HG02973 (cell line): ENCODE data around the gene EXOG.

Experiments
- ATAC-seq: cut with Tn5 transposase; IDR thresholded peaks from one replicate; pipeline ENCODE4 v1.9.1; 2021; ENCODE audit warnings: moderate library complexity; ENCODE audit not compliant: unreplicated experiment

EXOG gene

DNA sequence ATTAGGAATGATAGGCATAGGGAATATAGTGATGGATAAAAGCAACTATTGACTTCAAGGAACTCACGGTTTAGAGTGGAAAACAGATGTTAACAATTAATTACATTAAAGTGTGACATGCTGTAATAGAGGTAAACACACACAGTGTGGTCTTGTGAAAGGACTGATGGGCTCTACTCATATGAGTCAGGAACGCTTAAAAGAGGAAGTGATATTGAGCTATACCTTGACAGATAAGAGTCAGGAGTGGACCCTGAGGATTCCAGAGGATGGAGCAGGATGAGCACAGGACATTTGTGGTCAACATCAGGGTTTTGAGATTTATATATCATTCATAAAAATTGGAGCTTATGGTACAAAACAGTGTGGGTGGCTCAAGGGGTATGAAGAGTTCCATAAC lies 11.0 kb downstream of the EXOG start:
- peak; percentile 99 for ATAC-seq

DNA sequence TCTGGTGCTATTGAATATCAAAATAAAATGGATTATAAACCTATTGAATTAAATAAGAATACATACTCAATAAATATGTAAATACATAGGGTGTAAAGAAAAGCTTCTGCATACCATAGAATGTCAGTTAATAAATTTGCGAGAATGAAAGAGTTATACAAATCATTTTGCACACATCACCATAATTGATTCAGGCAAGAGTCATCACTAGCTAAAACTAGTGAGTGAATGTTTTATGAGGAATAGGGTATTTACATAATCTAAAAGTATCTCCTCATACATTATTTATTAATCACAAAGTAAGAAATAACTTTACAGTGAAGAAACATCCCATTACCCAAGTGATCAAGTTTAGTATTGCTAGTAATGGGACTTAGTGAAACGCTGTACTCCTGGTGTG lies 13.6 kb downstream of the EXOG start:
- ATAC-seq = no peak

DNA sequence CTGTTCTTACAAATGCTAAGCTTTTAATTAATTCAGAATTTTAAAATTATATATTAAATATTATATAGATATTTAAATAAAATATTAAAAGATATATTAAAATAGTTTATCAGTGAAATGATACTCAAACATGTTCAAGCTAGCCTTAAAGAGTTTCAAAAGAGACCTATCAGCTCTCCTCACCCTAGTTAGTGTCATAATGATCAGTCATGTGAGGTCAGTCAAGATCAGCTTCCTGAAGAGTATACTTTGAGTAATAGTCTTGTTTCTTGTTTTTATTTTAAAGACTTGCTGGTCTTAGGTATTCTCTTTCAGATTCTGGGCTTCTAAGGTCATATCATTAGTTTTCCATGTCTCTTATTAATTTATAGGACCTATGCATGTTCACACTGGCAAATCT lies 14.5 kb downstream of the EXOG start:
- no peak for ATAC-seq

DNA sequence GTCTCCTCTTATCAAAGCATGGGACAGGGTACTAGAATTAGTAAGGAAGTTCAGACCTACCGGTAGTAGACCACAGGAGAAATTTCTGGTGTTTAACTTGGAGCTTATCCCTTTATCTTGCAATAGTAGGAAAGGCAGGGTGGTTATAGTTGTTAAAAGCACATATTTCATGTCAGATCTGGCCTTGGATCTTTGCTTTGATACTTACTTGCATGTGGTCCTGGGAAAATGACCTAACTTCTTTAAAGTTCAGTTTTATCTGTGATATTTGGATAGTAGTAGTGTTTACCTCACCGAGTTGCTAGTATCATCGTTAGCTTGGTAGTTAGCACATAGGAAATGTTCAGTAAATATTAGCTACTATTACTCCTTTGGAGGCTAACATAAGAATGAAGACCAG lies 15.4 kb downstream of the EXOG start:
- ATAC-seq = no peak

DNA sequence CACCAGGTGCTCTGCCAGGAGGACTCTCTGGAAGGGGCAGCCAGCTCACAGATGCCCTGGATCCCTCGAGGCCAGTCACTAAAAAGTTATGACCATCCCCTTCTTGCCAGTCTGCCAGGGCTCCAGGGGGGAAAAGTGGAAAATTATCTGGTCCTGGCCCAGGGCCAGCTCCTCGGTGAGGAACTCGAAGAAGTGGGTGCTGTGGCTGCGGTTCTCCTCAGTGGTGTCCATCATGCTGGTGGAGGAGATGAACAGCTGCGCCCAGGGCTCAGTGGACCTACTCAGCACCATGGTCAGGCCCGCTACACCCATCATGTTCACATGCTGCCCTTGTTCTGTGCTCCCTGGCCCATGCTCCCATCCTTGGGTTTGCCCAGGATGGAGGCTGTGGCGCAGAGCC lies 19.2 kb downstream of the EXOG start:
- ATAC-seq = no peak

DNA sequence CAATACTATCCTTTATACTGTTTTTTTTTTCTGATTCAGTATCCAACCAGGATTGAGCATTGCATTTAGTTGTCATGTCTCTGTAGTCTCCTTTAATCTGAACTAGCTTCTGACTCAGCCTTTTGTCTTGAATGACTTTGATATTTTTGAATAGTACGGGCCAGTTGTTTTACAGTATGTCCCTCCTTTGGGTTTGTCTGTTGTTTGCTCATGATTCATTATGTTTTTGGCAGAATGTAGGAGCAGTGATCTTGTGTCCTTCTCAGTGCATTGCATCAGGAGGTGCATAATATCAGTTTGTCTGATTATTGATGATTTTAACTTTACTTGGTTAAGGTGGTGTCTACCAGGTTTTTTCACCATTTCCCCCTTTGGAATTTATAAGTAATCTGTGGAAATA lies 20.5 kb downstream of the EXOG start:
- no peak for ATAC-seq

DNA sequence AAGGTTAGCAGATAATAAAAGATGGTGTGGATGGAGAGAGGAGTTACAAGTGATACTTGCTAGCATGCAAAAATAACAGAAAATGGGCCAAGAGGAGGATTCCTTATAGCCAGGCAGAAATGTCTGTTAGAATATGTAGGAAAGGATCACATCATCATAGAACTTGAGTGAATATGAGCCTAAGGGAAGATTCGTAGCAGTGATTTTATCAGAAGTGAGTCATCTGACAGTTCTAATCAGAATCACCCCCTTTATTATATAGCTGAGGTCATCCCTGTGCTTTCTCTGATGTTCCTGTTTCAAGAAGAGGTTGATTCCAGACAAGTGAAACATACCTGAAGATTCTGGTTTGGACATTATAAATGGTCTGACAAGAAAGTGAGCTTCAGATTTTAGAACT lies 22.9 kb downstream of the EXOG start:
- no peak for ATAC-seq

DNA sequence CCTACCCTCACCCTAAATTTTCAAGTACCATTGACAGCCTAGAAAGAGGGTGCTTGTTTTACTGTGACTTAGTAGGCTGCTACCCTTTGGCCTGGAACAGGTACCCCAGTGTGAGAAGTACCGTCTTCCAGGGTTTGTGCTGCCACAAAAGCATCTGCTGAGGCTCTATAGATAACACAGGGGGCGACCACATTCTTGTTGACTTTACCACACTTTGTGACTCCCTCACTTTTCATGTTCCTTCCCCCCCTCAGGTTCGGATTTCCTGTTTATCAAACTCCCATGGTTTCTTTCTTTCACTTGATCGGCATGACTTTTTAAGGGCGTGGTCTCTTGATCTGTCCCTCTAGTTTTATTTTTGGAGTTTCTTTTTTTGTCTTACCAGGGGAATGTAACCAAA lies 23.5 kb downstream of the EXOG start:
- no peak for ATAC-seq

DNA sequence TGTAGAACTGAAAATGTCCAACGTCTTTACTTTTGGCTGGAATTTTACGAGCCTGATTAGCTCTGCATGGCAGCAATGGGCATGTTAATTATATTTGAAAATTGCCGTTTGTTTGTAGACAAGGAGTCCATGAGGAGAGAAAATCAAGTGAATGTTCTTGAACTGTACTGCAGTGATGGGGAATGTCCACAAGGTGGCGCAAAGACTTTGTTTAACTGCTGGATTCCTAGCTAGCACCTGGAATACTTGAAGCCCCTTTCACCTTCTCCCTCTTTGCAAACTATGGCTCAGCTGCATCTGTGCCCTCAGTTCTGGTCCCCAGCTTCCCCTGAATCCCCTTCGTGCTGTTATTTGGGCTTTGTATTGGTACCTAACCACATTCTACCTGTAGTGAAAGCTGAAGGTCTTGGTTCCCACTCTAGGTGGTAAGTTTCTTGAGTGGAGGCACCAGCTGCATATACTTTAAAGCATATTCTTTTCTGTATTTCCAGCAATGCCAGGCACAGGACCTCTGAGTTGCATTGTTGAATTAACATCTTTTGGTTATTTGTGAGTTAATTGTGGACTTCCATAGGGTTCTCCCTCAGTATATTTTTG lies 25.3 kb downstream of the EXOG start:
- ATAC-seq = no peak

DNA sequence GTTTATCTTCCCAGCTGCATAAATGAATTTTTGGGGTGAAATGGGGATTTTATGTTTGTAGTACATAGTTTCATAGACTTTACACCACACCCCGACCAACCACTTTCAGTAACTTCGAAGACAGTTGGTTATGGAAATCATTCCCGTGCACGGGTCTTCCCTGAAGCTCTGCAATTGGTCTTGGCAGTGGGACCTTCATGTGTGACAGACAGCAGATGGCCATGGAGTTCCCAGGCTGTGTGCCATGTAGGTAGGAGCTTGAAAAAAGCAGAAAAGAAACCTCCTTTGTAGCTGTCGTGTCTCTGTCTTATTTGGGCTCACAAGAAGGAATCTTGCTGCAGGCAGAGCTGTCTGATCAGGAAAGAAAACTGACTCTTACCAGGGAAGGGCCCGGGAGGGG lies 25.9 kb downstream of the EXOG start:
- ATAC-seq = no peak

DNA sequence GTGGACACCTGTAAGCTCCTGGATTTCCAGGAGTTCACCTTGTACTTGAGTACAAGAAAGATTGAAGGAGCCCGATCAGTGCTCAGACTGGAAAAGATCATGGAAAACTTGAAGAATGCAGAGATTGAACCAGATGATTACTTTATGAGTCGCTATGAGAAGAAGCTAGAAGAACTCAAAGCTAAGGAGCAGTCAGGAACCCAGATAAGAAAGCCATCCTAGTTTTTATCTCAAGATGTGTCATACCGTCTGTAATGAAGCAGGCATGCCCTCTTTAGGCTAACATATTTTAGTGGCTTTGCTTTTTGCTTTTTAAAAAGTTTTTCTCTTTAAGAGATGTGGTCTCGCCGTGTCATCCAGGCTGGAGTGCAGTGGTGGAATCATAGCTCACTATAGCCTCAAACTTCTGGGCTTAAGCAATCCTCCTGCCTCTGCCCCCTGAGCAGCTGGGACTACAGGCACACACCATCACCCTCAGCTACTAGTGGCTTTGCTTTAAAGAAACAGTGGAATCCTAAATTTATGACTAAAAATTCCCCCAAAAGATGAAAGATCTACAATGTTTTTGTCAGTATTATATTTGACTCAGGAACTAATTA lies 28.1 kb downstream of the EXOG start:
- ATAC-seq = no peak

DNA sequence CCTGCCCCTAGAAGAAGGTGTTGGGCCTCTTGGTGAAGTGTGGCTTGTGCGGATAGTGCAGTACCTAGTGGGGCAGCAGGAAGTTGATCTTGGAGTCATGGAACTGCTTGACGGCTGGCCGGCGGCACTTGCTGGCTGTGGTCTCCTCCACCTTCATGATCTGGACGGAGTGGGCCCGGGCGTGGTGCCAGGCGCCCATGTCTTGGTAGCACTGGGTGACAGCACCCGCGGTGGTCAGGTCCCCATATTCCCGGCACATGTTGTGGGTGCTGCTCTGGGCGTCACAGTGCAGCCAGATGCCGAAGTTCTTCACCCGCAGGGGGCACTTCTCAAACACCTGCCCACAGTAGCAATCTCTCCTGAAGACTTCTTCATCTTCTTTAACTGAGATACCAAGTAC lies 30.7 kb downstream of the EXOG start:
- no peak for ATAC-seq

DNA sequence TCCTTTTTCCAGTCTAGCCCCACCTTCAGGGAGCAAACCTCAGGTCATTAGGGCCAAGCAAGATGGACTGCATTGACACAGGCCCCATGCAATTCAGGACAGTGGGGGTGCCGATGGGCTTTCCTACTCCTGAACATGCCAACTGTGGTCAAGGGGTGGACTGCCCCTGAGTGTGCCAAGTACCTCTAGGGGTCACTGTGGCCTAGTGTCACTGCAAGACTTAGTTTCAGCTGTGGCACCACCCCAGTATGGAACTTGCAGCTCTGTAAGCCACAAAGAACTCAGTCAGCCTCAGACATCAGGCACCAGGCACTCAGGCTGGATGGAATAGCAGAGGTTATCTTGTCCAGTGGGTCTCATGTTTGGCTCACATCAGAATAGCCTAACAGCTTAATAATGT lies 32.3 kb downstream of the EXOG start:
- no peak for ATAC-seq

DNA sequence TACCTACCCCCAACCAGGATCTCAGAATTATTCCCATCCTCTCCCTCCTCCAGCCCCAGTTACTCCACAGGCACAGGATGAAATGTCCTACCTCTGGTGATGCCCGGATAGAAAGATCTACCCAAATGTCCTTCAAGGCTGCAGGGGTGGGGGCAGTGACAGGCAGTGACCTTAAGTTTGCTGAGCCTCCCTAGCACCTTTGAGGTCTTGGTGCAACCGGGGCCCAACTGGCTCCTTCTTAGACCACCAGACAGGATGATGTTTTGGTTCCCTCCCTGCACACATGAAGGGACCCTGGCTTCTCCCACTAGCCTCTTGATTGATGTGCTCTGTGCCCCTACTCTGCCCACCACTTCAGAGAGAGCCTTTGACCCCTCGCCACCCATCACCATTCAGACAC lies 36.4 kb downstream of the EXOG start:
- ATAC-seq = no peak

DNA sequence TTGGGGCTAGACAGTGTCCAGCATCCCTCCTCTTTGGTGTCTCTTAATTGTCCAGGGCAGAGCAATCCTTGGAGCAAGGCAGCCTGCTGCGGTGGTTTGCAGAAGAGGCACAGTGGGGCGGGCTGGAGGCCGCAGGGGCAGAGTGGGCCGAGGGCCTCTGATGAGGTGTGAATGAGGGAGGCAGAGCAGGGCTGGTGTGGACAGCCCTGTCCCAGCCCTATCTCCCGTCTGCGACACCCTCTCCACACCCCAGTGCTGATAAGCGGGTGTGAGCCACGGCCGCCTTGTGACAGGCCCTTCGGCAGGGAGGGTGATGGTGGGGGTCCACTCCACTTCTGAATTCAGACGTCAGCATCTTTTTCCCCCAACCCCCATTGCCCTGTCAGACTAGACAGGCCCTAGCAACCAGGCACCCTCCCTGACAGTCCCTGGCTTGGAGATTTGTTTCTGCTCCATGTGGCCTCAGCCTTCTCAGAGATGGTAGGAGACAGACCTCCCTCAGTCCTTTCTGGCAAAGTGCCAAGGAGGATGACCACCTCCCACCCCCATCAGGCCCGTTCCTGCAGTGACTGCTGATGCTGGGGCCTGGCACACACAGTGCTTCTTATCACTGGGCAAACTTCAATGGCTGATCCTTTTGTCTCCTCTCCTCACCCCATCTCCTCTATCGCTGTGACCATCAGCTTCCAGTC lies 37.3 kb downstream of the EXOG start:
- no peak for ATAC-seq

DNA sequence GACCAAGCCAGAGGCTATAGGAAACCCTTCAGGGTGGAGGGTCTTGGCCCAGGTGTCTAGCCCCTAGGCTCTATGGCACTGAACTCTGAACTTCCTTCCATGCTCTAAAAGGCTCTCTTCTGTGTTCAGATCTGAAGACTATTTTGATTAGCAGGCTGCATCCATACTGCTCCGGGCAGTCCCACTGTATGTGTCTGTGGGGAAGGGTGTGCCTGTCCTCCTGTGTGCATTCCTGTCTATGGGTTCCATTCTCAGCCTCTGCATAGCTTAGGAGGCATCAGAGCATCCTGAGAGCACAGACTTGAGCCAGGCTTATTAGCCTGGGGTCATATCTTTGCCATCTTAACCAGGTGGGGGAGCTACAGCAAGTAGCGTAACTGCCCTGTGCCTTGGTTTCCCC lies 38.0 kb downstream of the EXOG start:
- no peak for ATAC-seq

DNA sequence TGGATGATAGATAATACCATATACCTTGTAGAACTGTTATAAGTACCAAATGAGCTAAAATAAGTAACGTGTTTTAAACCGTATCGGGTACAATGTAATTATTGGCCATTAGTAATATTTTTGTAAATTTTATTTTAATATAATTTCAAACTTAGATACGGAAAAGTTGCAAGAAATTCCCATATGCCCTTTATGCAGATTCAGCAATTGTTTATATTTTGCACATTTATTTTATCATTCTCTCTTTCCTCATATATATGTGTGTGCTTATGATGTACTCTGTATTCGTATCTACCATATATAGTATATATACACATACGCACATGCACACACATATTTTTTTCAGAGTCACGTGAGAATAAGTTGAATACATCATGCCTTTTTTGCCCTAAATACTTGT lies 38.5 kb downstream of the EXOG start:
- no peak for ATAC-seq

DNA sequence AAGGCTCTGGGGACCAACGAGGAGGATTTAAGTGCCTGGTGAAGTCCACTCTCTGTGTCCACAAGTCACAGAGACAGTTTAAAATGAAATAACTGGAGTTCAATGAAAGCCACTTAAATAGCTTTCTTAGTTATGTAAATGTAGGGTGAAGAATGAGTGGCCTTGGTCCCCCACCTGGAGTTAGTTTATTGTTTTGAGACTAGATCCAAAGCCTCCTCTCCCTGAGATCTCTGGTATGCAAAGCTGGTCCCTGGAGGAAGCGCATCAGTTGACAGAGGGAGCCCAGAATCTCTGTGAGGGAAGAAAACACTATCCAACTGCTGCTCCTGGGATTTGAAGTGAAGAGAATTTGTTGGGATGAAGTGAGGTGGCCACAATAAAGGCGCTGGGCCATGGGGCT lies 40.5 kb downstream of the EXOG start:
- no peak for ATAC-seq

DNA sequence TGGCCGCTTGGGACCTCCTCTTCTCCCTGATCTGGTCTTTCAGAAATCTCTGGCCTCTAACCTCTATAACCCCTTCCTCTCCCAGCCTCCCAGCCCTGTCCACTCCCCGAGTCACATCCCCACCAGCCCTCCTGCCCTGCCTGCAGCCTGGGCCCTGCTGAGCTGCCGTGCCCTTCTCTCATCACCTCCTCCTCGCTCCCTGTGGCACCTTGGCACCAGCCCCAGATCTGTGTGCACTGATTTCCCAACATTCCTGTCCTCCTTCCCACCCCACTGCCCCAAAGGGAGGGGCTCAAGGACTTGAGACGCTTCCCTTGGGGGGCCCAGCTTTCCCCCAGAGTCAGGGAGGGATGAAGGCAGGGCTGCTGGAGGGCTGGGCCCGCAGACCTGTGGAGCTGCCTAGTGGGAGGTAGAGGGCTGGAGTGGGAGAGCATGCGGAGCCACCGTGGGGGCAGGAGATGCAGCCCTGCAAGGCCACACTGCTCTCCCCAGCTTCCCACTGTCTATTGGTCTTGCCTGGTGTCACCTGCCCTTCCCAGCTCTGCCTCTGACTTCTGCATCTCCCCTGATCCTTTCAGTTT lies 42.7 kb downstream of the EXOG start:
- no peak for ATAC-seq

DNA sequence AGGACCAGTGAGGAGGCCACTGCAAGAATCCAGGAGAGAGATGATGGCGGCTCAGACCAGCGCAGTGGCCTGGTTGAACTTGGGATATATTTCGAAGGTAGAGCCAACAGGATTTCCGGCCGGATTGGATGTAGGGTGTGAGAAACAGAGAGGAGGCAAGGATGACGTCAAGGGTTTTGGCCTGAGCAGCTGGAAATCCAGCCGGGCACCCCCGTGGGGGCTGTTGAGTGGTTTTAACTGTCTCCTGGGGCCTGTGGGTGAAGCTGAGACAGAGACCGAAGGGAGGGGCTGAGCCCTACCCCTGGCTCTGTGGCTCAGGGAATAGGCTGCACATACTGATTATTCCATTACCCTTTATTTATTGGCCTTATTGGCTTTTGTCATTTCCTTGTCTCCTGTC lies 45.7 kb downstream of the EXOG start:
- ATAC-seq = no peak

DNA sequence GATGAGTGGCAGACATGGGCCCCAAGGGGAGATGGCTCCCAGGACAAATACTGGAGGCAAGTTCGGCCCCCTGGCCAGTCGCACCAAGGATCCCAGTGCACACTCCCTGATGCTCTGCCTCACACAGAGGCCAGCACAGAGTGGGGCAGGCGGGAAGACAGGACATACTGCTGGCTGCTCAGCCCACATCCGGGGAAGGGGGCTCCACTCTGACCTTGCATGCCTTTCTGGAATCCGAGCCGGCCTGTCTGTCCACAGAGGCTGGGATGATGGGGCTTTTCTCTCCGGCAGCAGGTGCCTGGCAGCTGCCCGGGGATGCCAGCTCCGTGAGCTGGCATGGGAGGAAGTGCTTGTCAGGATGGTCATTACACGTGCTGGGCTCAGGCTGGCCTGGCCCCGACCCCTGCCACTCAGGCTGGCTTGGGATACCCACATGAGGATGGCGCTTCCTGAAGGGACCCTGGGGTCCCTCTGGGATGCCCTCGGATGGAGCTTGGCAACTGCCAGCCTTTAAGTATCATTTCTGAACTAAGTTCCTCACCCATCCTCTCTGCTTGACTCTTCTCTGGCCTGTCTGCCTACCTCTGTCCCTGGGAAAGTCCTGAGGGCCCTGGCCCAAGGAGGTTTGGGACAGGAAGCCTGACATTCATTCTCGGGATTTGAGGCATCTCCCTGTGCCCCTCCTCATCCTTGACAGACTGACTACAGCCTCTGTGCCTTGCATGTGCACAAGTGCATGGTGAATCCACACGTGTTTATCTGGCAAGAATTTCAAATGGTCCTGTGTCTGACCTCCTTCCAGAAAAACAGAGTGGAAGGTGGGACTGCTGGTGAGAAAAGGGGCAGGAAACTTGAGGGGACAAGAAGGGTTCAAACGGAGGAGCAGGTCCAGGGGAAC lies 46.5 kb downstream of the EXOG start:
- ATAC-seq = no peak
